Activated naive CD8-positive, alpha-beta T cell treated with anti-CD3 and anti-CD28 coated beads for 36 hours (primary cell): ENCODE results near the gene FRMPD2. TPM values are rescaled to one million over a fixed set of nuclear protein-coding genes. Genes with fewer than 3 reads are reported as not detected.

ENCODE experiments used
- DNase-seq: peaks from one replicate; pipeline ENCODE4 v3.0.0; 2021
- H3K27ac Mint-ChIP-seq: one replicate; pipeline ENCODE4 v1.8.0; 2022; ENCODE audit warnings: mild to moderate bottlenecking, moderate library complexity, mixed read lengths
- H3K27me3 Mint-ChIP-seq: one replicate; pipeline ENCODE4 v1.8.0; 2022; ENCODE audit warnings: mild to moderate bottlenecking, mixed read lengths
- H3K36me3 Mint-ChIP-seq: one replicate; pipeline ENCODE4 v1.8.0; 2021; ENCODE audit warnings: mild to moderate bottlenecking, mixed read lengths
- H3K4me1 Mint-ChIP-seq: one replicate; pipeline ENCODE4 v1.8.0; 2021; ENCODE audit warnings: mixed read lengths
- H3K4me3 Mint-ChIP-seq: one replicate; pipeline ENCODE4 v1.8.0; 2022; ENCODE audit warnings: mild to moderate bottlenecking, moderate library complexity, mixed read lengths
- H3K9me3 Mint-ChIP-seq: one replicate; pipeline ENCODE4 v1.8.0; 2022; ENCODE audit warnings: mixed read lengths
- total RNA-seq, 2 experiments: library from RNA; stranded (reverse); gene quantifications; one replicate each; pipeline ENCODE4 v1.2.3, GENCODE V29; 2021

Gene FRMPD2
- total RNA-seq: not detected

GRCh38 chr10:48274636-48275035 lies at the start of gene FRMPD2:
TSS of gene FRMPD2 (minus strand) at chr10:48274696. CDS start at chr10:48274567, 129 bp downstream.
- Mint-ChIP-seq H3K4me1 (no peaks in the 10 kb centered on the region), H3K27ac (no peak within 1 kb of the TSS), H3K9me3 (no peaks in the 10 kb centered on the region), H3K27me3 (peaks cover 11% of the 10 kb centered on the region), H3K36me3 (no peaks in the 10 kb centered on the region), H3K4me3 (no peak within 1 kb of the TSS)
- no peak for DNase-seq

- DNase-seq: no peak
- H3K9me3 Mint-ChIP-seq: peaks cover 4% of the 10 kb centered on the region
- H3K4me3 Mint-ChIP-seq: no peak overlapping the region
- peaks cover 37% of the 10 kb centered on the region for H3K36me3 Mint-ChIP-seq
- no peak overlapping the region for H3K27ac Mint-ChIP-seq
- H3K4me1 Mint-ChIP-seq: peaks cover 48% of the 10 kb centered on the region
- no peaks in the 10 kb centered on the region for H3K27me3 Mint-ChIP-seq
These were observed 47.5 kb upstream of the FRMPD2 start for GRCh38 chr10:48322017-48322416.

- H3K27ac Mint-ChIP-seq: no peak overlapping the region
- no peak for DNase-seq
- peaks cover 10% of the 10 kb centered on the region for H3K36me3 Mint-ChIP-seq
- H3K4me1 Mint-ChIP-seq: peaks cover 32% of the 10 kb centered on the region
- no peaks in the 10 kb centered on the region for H3K9me3 Mint-ChIP-seq
- no peaks in the 10 kb centered on the region for H3K27me3 Mint-ChIP-seq
- no peak overlapping the region for H3K4me3 Mint-ChIP-seq
These were observed 43.0 kb upstream of the FRMPD2 start for GRCh38 chr10:48317321-48317990.

- DNase-seq: no peak
- no peak overlapping the region for H3K4me3 Mint-ChIP-seq
- H3K36me3 Mint-ChIP-seq: peaks cover 4% of the 10 kb centered on the region
- no peaks in the 10 kb centered on the region for H3K9me3 Mint-ChIP-seq
- no peaks in the 10 kb centered on the region for H3K27me3 Mint-ChIP-seq
- peaks cover 33% of the 10 kb centered on the region for H3K4me1 Mint-ChIP-seq
- no peak overlapping the region for H3K27ac Mint-ChIP-seq
These were observed 41.7 kb upstream of the FRMPD2 start for GRCh38 chr10:48316236-48316635.

- Mint-ChIP-seq H3K4me3 (no peak overlapping the region), H3K4me1 (peaks cover 41% of the 10 kb centered on the region), H3K9me3 (no peaks in the 10 kb centered on the region), H3K27me3 (no peaks in the 10 kb centered on the region), H3K36me3 (peaks cover 2% of the 10 kb centered on the region), H3K27ac (no peak overlapping the region)
- DNase-seq: no peak
These were observed 39.6 kb upstream of the FRMPD2 start for GRCh38 chr10:48314107-48314506.

GRCh38 chr10:48309711-48310226 lies 35.3 kb upstream of the FRMPD2 start:
- Mint-ChIP-seq H3K4me3 (peak overlapping the region; percentile 38), H3K27ac (peak overlapping the region; percentile 39), H3K4me1 (peaks cover 48% of the 10 kb centered on the region), H3K27me3 (no peaks in the 10 kb centered on the region), H3K36me3 (peaks cover 2% of the 10 kb centered on the region), H3K9me3 (peaks cover 1% of the 10 kb centered on the region)
- DNase-seq: no peak

- peak overlapping the region; percentile 36 for H3K27ac Mint-ChIP-seq
- no peaks in the 10 kb centered on the region for H3K27me3 Mint-ChIP-seq
- H3K9me3 Mint-ChIP-seq: peaks cover 1% of the 10 kb centered on the region
- H3K4me3 Mint-ChIP-seq: peak overlapping the region; percentile 79
- H3K4me1 Mint-ChIP-seq: peaks cover 33% of the 10 kb centered on the region
- no peaks in the 10 kb centered on the region for H3K36me3 Mint-ChIP-seq
- DNase-seq: no peak
These were observed 33.2 kb upstream of the FRMPD2 start for GRCh38 chr10:48307711-48308018.

GRCh38 chr10:48306870-48307710 lies 32.6 kb upstream of the FRMPD2 start:
- Mint-ChIP-seq H3K9me3 (peaks cover 1% of the 10 kb centered on the region), H3K4me3 (peak overlapping the region; percentile 79), H3K27ac (peak overlapping the region; percentile 36), H3K4me1 (peaks cover 28% of the 10 kb centered on the region), H3K27me3 (no peaks in the 10 kb centered on the region), H3K36me3 (no peaks in the 10 kb centered on the region)
- DNase-seq: peak; percentile 57

GRCh38 chr10:48306265-48306869 lies 31.9 kb upstream of the FRMPD2 start, which contains the start of gene MAPK8:
TSS of gene MAPK8 (plus strand) at chr10:48306677. CDS start at chr10:48401661, 94,984 bp downstream.
- peaks cover 1% of the 10 kb centered on the region for H3K9me3 Mint-ChIP-seq
- peak within 1 kb of the TSS; percentile 79 for H3K4me3 Mint-ChIP-seq
- H3K27ac Mint-ChIP-seq: peak within 1 kb of the TSS; percentile 65
- DNase-seq: peak; percentile 93
- no peaks in the 10 kb centered on the region for H3K36me3 Mint-ChIP-seq
- no peaks in the 10 kb centered on the region for H3K27me3 Mint-ChIP-seq
- peaks cover 27% of the 10 kb centered on the region for H3K4me1 Mint-ChIP-seq

- Mint-ChIP-seq H3K9me3 (peaks cover 1% of the 10 kb centered on the region), H3K36me3 (no peaks in the 10 kb centered on the region), H3K27ac (peak overlapping the region; percentile 65), H3K4me3 (peak overlapping the region; percentile 58), H3K4me1 (peaks cover 27% of the 10 kb centered on the region), H3K27me3 (no peaks in the 10 kb centered on the region)
- no peak for DNase-seq
These were observed 31.4 kb upstream of the FRMPD2 start for GRCh38 chr10:48305905-48306264.

- peaks cover 1% of the 10 kb centered on the region for H3K9me3 Mint-ChIP-seq
- H3K4me1 Mint-ChIP-seq: peaks cover 10% of the 10 kb centered on the region
- H3K27ac Mint-ChIP-seq: no peak overlapping the region
- no peak for DNase-seq
- no peak overlapping the region for H3K4me3 Mint-ChIP-seq
- H3K36me3 Mint-ChIP-seq: no peaks in the 10 kb centered on the region
- H3K27me3 Mint-ChIP-seq: no peaks in the 10 kb centered on the region
These were observed 28.3 kb upstream of the FRMPD2 start for GRCh38 chr10:48302515-48303476.

- no peak for DNase-seq
- H3K27me3 Mint-ChIP-seq: no peaks in the 10 kb centered on the region
- H3K4me3 Mint-ChIP-seq: no peak overlapping the region
- no peak overlapping the region for H3K27ac Mint-ChIP-seq
- H3K4me1 Mint-ChIP-seq: peaks cover 3% of the 10 kb centered on the region
- H3K36me3 Mint-ChIP-seq: no peaks in the 10 kb centered on the region
- H3K9me3 Mint-ChIP-seq: no peaks in the 10 kb centered on the region
These were observed 26.1 kb upstream of the FRMPD2 start for GRCh38 chr10:48300556-48300955.

GRCh38 chr10:48299692-48300091 lies 25.2 kb upstream of the FRMPD2 start:
- DNase-seq: no peak

GRCh38 chr10:48299066-48299465 lies 24.6 kb upstream of the FRMPD2 start:
- H3K27ac Mint-ChIP-seq: no peak overlapping the region
- H3K4me1 Mint-ChIP-seq: peaks cover 3% of the 10 kb centered on the region
- DNase-seq: no peak
- no peaks in the 10 kb centered on the region for H3K36me3 Mint-ChIP-seq
- H3K27me3 Mint-ChIP-seq: no peaks in the 10 kb centered on the region
- H3K4me3 Mint-ChIP-seq: no peak overlapping the region
- H3K9me3 Mint-ChIP-seq: no peaks in the 10 kb centered on the region

More at GRCh38 chr10:48299692-48300091, 25.2 kb upstream of the FRMPD2 start:
- no peaks in the 10 kb centered on the region for H3K36me3 Mint-ChIP-seq
- peaks cover 3% of the 10 kb centered on the region for H3K4me1 Mint-ChIP-seq
- H3K27me3 Mint-ChIP-seq: no peaks in the 10 kb centered on the region
- H3K4me3 Mint-ChIP-seq: no peak overlapping the region
- no peaks in the 10 kb centered on the region for H3K9me3 Mint-ChIP-seq
- H3K27ac Mint-ChIP-seq: no peak overlapping the region
